Stimulated activated CD4-positive, alpha-beta T cell treated with anti-CD3 and anti-CD28 coated beads, Interleukin-4, amount 100 ng/mL, for 4 hours (primary cell): ENCODE results near the gene MBTPS1.
"Not testable (repeated sequence)": the region's sequence is repeated elsewhere in the genome, so short reads cannot be mapped to it uniquely, and the experiment has no call there.

Experiments used
- DNase-seq, 2 experiments: peaks; one replicate each; pipeline ENCODE4 v3.0.0-alpha.2; 2020

MBTPS1 gene

GRCh38 chr16:84136331-84137125, 19.8 kb upstream of the MBTPS1 start:
- DNase-seq: no peak

- no peak for DNase-seq
Measured at GRCh38 chr16:84132527-84133285, 16.0 kb upstream of the MBTPS1 start.

- no peak for DNase-seq
Measured at GRCh38 chr16:84131117-84131516, 14.4 kb upstream of the MBTPS1 start.

GRCh38 chr16:84124257-84125073, 7.7 kb upstream of the MBTPS1 start:
- DNase-seq: no peak

- no peak for DNase-seq
Measured at GRCh38 chr16:84121007-84121406, 4.3 kb upstream of the MBTPS1 start.

- no peak for DNase-seq
Measured at GRCh38 chr16:84120023-84120422, 3.3 kb upstream of the MBTPS1 start.

- DNase-seq: no peak
Measured at GRCh38 chr16:84119368-84119767, 2.6 kb upstream of the MBTPS1 start.

GRCh38 chr16:84118315-84118714, 1.6 kb upstream of the MBTPS1 start:
- not testable (repeated sequence) for DNase-seq

- DNase-seq: peak; percentile 32 to 40
Measured at GRCh38 chr16:84117494-84117843, 727 bp upstream of the MBTPS1 start.

- no peak for DNase-seq
Measured at GRCh38 chr16:84115919-84116719, 623 bp downstream of the MBTPS1 start.

GRCh38 chr16:84111949-84112348, 4.8 kb downstream of the MBTPS1 start:
- peak; percentile 14 to 34 for DNase-seq

- DNase-seq: no peak
Measured at GRCh38 chr16:84111525-84111924, 5.2 kb downstream of the MBTPS1 start.

- DNase-seq: no peak
Measured at GRCh38 chr16:84110527-84110926, 6.2 kb downstream of the MBTPS1 start.

- DNase-seq: no peak
Measured at GRCh38 chr16:84109598-84110335, 7.0 kb downstream of the MBTPS1 start.

GRCh38 chr16:84107921-84108320, 8.8 kb downstream of the MBTPS1 start:
- DNase-seq: no peak

- DNase-seq: no peak
Measured at GRCh38 chr16:84105948-84106740, 10.6 kb downstream of the MBTPS1 start.

GRCh38 chr16:84105301-84105815, 11.4 kb downstream of the MBTPS1 start:
- no peak for DNase-seq

GRCh38 chr16:84104231-84104630, 12.5 kb downstream of the MBTPS1 start:
- no peak for DNase-seq

GRCh38 chr16:84103678-84104077, 13.1 kb downstream of the MBTPS1 start:
- DNase-seq: no peak

GRCh38 chr16:84098939-84099338, 17.8 kb downstream of the MBTPS1 start:
- no peak for DNase-seq
